ENCODE data around the gene ASPSCR1.

DNA sequence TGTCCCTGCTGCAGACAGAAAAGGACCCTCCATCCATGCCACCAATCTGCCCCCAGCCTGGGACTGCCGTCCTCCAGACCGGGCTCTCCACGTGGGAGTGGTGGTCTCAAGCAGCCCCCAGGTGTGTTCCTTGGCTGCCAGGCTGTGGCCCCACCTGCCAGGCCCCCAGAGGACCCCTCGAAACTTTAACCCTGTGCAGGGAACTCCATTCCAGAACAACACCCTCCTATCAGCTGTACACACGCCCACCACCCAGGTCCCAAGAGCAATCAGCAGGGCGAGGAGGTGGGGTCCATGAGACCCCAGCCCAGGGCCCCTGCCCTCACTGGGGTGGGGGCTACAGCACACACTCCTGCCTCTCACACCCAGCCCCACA is 41.7 kb upstream of the ASPSCR1 start:
- TF ChIP-seq POLR2AphosphoS5 (IDR thresholded peaks at IDR 0.05) (no peak), POLR2A (IDR thresholded peaks at IDR 0.05) (no peak), CTCF (IDR thresholded peaks at IDR 0.05) (no peak), EP300 (IDR thresholded peaks at IDR 0.05) (no peak)

All from gastroesophageal sphincter (tissue), 3 donors.